Activated CD4-positive, alpha-beta memory T cell treated with anti-CD3 and anti-CD28 coated beads, Interleukin-2, amount 10 ng/mL, durations not matched to agents 7 days and 5 days (primary cell): Measurements from ENCODE around the gene COL20A1. TPM values are rescaled to one million over a fixed set of nuclear protein-coding genes. Genes with fewer than 3 reads are reported as not detected.

Experiments used
- CTCF ChIA-PET: fragments of 350-600 bp; sonication (Branson Sonifier 250); formaldehyde crosslinking; loops from one replicate; lab custom pipeline; 2021; ENCODE audit warnings: antibody characterized with exemption, inconsistent platforms; lab: Charles Lee
- POLR2A ChIA-PET: fragments of 350-600 bp; sonication (Branson Sonifier 250); formaldehyde crosslinking; loops from one replicate; lab custom pipeline; 2021; ENCODE audit warnings: antibody characterized with exemption; lab: Charles Lee
- DNase-seq: peaks from one replicate; pipeline ENCODE4 v3.0.0-alpha.2; 2020
- H3K27ac Mint-ChIP-seq: one replicate; pipeline ENCODE4 v1.8.0; 2021; ENCODE audit warnings: mild to moderate bottlenecking, mixed read lengths
- H3K27me3 Mint-ChIP-seq: one replicate; pipeline ENCODE4 v1.8.0; 2021; ENCODE audit warnings: mixed read lengths
- H3K36me3 Mint-ChIP-seq: one replicate; pipeline ENCODE4 v1.8.0; 2021; ENCODE audit warnings: low read depth, mixed read lengths
- H3K4me1 Mint-ChIP-seq: one replicate; pipeline ENCODE4 v1.8.0; 2021; ENCODE audit warnings: mixed read lengths
- H3K4me3 Mint-ChIP-seq: one replicate; pipeline ENCODE4 v1.8.0; 2021; ENCODE audit warnings: mild to moderate bottlenecking, mixed read lengths
- H3K9me3 Mint-ChIP-seq: one replicate; pipeline ENCODE4 v1.8.0; 2021; ENCODE audit warnings: mixed read lengths
- total RNA-seq, 2 experiments: library from RNA; stranded (reverse); gene quantifications; one replicate each; pipeline ENCODE4 v1.2.3, GENCODE V29; 2021

COL20A1 gene
- total RNA-seq, 2 experiments from 2014 or later, result not detected

DNA sequence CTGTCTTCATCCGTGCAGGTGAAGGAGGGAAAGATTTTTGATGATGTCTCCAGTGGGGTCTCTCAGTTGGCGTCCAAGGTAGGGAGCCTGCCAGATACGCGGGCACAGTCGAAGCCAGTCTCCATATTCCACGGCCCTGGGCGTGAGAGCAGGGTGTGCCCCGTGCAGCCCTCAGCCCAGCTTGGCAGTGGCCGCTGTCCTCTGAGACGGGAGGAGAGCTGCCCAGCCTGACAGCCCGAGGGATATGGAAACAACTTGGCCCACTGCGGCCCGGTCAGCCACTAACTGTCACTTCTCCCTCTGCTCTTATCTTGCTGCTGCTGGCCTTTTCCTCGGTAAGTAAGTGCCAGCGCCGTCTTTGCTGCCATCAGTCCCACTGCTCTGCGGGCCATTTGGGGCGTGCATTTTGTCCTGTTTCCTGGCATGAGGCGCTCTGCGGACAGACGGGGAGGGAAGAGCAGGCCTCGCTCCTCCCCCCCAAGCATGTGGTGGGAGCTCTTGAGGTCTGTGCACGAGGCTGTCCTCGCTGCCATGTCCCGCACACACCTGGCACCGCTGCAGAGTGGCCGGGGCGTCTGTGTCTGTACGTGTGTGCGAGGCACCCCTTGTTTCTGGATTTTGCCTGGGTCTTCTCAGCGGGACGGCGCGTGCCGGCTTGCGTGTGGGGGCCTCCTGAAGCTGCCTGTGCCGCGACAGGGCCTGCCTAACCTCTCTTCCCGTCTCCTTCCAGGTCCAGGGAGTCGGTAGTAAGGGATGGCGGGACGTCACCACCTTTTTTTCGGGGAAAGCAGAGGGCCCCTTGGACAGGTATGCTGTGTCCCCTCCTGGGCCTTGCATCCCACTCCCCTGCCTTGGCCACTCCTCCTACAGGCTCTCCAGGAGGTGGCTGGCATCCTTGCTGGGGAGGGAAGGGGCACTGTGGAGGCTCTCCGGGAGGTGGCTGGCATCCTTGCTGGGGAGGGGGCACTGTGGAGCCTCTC lies 7.1 kb upstream of the COL20A1 start:
- DNase-seq, result no peak
- Mint-ChIP-seq H3K4me3 (peak overlapping the region; percentile 11), H3K27me3 (no peaks in the 10 kb centered on the region), H3K9me3 (no peaks in the 10 kb centered on the region), H3K36me3 (peaks cover 3% of the 10 kb centered on the region), H3K4me1 (peaks cover 6% of the 10 kb centered on the region), H3K27ac (no peak overlapping the region)
- CTCF ChIA-PET, result no interaction called here
- POLR2A ChIA-PET, result no interaction called here

DNA sequence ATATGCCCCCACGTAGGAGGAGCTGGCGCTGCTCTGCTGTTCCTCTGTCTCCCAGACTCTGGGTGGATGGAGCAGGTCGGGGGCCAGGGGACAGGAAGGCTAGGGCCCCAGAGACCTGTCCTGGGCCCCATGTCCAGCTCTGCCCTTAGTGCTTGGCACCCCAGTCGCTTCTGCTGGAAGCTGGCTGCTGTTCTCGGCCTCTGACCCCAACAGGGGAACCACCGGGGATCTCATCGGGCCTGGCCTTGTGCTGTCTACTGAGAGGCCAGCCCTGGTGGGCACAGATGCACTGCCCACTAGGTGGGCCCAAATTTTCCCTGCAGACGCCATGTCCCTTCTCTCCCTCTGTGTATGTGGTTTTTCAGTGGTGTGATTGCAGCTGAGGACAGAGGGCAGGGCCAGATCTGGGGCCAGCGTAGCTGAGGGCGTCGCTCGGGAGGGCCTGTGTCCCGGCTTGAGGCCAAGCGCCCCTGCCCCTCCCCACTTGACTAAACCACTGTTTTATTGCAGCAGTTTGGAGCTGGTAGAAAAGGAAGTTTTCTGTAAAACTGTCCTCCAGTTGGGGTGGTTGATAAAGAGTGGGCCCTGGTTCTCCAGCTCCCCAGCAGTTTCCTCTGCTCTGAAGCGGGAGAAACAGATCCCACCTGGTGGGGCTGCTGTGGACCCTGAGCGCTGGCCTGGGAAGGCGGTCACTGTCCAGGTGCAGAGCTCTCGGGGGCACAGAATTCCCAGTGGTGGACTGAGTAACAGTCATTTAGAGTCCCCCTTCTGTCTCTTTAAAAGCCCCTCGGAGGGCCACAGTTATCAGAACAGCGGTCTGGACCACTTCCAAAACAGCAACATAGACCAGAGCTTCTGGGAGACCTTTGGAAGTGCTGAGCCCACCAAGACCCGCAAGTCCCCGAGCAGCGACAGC lies 5.9 kb upstream of the COL20A1 start:
- POLR2A ChIA-PET, result interaction anchor here (0.8 kb wide), 1 partner anchor 15 kb away, joined by 4 read pairs; the partner anchor contains the start of gene ARFGAP1
- CTCF ChIA-PET, result no interaction called here
- Mint-ChIP-seq H3K4me1 (peaks cover 6% of the 10 kb centered on the region), H3K36me3 (peaks cover 3% of the 10 kb centered on the region), H3K27ac (no peak overlapping the region), H3K9me3 (no peaks in the 10 kb centered on the region), H3K4me3 (no peak overlapping the region), H3K27me3 (no peaks in the 10 kb centered on the region)
- no peak for DNase-seq

DNA sequence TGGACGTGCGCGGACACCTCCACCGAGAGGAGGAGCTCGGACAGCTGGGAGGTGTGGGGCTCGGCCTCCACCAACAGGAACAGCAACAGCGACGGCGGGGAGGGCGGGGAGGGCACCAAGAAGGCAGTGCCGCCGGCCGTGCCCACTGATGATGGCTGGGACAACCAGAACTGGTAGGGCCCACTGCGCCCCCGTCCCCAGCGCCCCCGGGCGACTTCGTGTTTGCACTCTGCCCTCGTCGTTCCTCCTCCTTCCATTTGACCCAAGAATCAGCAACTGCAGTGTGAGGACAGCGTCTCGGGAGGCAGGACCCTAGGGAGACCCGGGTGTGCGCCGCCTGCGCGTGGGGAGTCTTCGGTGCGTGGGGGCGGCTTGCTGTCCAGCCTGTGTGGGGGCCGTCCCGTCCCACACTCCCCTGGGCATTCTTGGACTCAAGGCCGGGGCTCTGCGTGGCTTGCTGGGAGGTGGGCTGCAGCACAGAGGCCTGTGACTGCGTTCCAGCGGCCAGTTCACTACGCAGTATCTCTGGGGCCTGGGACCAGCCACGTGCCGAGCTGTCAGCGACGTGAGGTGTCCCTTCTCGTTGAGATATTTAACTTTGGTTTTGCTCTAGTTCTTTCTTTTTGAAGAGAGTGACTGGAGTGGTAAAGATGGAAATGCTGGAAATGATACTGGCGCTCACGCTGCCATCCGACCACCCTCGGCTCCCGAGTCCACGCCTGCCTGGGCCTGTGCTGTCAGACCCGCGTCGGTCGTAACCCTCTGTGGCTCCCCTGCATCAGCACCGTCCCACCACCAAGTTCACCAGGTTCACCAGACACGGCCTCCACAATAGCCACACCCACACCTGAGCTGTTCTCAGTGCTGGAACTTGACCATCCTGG lies 5.0 kb upstream of the COL20A1 start:
- no peak for DNase-seq
- Mint-ChIP-seq H3K27me3 (no peaks in the 10 kb centered on the region), H3K9me3 (no peaks in the 10 kb centered on the region), H3K4me3 (no peak overlapping the region), H3K4me1 (peaks cover 6% of the 10 kb centered on the region), H3K36me3 (peaks cover 3% of the 10 kb centered on the region), H3K27ac (no peak overlapping the region)
- CTCF ChIA-PET, result no interaction called here
- POLR2A ChIA-PET, result interaction anchor here (0.8 kb wide), 1 partner anchor 16 kb away, joined by 4 read pairs; the partner anchor contains the start of gene ARFGAP1

DNA sequence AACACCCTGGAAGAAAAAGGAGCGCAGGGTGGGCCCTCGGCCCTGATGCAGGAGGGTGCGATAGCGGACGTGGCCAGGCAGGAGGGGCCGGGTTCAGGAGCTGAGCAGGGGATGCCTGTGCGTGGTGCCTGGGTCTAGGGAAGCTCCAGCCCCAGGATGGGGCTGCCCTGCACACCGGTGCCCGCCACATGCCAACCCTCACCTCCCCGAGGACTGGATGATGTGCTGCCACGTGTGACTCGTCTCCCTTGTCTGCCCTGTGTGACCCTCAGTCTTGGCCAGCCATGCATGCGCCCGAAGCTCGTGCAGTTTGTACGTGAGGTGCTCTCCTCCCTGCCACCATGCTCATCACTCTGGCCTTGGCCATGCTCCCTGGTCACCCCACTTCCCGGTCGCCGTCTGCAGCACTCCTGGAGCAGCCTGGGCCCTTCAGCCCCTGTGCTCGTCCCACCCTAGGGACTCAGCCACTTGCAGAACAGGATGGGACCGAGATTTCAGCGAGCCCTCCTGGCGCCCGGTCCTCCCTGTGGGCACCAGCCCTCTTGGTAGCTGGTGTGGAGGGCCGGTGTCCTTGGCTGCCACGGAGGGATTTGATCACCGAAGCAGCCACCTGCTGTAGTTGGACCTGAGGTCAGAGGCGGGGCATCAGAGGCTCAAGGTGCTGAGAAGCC lies 4.3 kb upstream of the COL20A1 start:
- Mint-ChIP-seq H3K4me1 (peaks cover 5% of the 10 kb centered on the region), H3K4me3 (no peak overlapping the region), H3K9me3 (no peaks in the 10 kb centered on the region), H3K27me3 (no peaks in the 10 kb centered on the region), H3K27ac (no peak overlapping the region), H3K36me3 (peaks cover 3% of the 10 kb centered on the region)
- DNase-seq, result no peak
- POLR2A ChIA-PET, result no interaction called here
- CTCF ChIA-PET, result no interaction called here

DNA sequence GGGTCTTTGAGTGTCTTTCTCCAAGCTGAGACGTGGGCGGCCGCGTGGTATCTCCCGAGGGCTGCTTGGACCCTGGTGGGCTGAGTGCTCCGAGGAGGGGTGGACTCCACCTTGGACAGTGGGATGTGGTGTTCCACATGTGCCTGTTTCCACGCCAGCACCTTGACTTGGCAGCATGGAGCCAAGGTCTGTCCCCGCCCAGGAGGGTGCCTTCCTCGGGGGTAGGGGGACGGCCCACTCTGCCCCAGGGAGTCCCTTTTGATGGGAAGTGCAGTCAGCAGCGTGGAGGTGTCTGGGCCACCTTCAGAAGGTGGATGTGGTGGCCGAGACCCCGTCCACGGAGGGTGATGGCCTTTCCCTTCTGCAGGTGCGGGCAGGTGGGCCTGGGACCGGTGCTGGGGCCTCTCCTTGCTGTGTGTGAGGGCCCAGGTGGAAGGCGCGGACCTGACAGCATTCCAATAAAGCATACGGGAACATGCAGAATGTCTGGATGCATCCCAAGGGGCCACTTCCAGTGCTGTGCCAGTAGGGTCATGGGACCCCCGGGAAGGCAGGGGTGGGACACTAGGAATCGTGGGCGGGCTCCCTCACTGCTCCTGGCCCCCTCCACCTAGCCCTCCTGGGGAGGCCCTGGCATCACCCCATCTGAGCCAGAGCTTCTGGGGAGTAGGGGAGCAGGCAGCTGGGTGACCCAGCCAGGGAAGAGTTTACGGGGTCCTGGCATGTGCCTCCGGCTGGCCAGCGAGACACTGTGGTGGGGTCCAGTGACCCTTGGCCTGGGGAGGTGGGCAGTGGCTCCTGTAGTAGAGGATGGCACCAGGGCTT lies 3.5 kb upstream of the COL20A1 start:
- CTCF ChIA-PET, result no interaction called here
- Mint-ChIP-seq H3K27me3 (no peaks in the 10 kb centered on the region), H3K4me3 (no peak overlapping the region), H3K9me3 (no peaks in the 10 kb centered on the region), H3K27ac (no peak overlapping the region), H3K4me1 (no peaks in the 10 kb centered on the region), H3K36me3 (peaks cover 3% of the 10 kb centered on the region)
- POLR2A ChIA-PET, result no interaction called here
- DNase-seq, result no peak

DNA sequence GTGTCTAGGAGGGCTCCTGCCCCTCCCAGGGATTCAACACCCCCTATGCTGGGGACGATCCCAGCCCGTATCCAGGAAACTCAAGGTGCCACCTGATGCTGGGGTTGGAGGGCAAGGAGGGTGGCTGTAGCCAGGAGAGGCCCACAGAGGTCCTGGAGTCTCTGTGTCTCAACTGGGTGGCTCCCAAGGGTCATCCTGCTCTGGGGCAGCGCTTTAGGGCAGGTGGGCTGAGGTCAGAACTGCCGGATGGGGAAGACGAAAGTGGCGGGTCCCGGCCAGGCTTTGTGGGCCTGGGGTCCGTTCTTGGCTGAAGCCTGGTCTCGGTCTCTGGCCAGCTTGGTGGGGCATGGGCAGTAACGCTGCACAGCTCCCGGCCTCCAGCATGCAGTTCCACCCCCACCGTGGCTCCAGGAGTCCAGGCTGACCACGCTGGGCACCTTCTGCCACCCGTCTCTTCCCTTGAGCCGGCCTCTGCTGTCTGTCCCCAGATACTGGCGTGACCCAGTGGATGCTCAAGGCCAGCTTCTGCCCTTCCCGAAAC lies 2.8 kb upstream of the COL20A1 start:
- ChIA-PET CTCF (interaction anchor here (1.8 kb wide), 1 partner anchor 67 kb away, joined by 4 read pairs; no protein-coding TSS in a partner anchor), POLR2A (no interaction called here)
- Mint-ChIP-seq H3K27me3 (peaks cover 1% of the 10 kb centered on the region), H3K27ac (no peak overlapping the region), H3K4me3 (no peak overlapping the region), H3K4me1 (peaks cover 1% of the 10 kb centered on the region), H3K36me3 (peaks cover 3% of the 10 kb centered on the region), H3K9me3 (no peaks in the 10 kb centered on the region)
- no peak for DNase-seq

DNA sequence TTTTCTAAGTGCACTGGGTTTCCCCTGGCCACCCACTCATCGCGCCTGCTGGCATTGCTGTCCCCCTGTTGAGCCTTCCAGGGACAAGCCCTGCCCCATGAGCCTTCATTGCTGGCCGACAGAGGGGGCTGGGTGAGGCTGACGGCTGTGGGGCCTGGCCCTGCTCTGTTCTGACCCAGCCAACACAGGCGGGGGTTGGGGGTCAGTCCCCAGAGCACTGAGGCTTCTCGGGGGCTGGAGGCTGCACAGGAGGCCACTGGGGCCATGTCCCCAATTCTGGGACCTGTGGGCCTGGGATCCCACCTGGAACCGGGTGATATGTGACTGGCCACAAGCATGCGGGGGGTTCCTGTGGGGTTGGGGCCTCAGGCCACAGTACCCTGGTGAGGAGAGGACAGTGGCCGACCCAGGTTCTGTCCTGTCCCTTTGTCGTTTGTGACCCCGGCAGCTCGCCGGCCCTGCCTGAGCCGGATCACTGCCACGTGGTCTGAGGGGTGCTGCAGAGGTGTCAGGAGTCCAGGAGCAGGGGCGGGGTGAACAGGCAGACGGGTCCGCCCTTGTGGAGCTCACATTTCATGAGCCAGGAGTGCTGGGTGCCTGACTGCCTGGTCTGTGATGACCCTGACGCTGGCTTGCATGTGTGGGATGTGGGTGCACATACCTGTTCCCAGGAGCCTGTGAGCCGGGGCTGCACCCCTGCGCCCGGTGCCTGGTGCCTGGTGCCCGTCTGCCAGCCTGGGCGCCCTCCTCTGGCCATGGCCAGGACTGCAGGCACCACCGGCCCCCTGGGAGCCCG lies 2.1 kb upstream of the COL20A1 start:
- POLR2A ChIA-PET, result interaction anchor here (1.5 kb wide), 1 partner anchor 18 kb away, joined by 4 read pairs; the partner anchor contains the start of gene ARFGAP1
- Mint-ChIP-seq H3K4me3 (no peak overlapping the region), H3K36me3 (peaks cover 3% of the 10 kb centered on the region), H3K4me1 (peaks cover 8% of the 10 kb centered on the region), H3K27ac (no peak overlapping the region), H3K9me3 (no peaks in the 10 kb centered on the region), H3K27me3 (peaks cover 6% of the 10 kb centered on the region)
- CTCF ChIA-PET, result interaction anchor here (1.5 to 1.8 kb wide), 2 partner anchors 68 to 76 kb away, joined by 3 to 4 read pairs; no protein-coding TSS in a partner anchor
- peak; percentile 66 for DNase-seq

DNA sequence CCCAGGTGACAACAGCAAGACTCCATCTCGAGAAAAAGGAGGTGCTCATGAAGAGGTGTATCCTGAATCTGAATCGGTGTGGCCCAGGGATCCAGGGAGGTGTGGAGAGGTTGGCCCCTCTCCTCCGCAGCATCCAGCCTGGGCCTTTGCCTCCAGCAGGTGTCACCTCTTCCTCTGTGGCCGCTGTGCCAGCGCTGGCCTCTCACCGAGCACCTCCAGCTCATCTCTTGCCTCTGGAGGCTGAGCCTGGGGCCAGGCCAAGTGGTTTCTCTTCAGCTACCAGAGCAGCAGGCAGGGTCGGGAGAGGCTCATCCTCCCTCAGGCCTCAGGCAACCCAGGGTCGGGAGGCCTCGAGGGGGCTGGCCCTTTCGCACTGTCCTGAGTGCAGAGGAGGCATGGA lies 1.2 kb upstream of the COL20A1 start:
- Mint-ChIP-seq H3K27me3 (peaks cover 6% of the 10 kb centered on the region), H3K4me1 (peaks cover 8% of the 10 kb centered on the region), H3K4me3 (no peak overlapping the region), H3K27ac (no peak overlapping the region), H3K9me3 (no peaks in the 10 kb centered on the region), H3K36me3 (peaks cover 3% of the 10 kb centered on the region)
- ChIA-PET CTCF (interaction anchor here (1.5 to 1.8 kb wide), 2 partner anchors 69 to 77 kb away, joined by 3 to 4 read pairs; no protein-coding TSS in a partner anchor), POLR2A (interaction anchor here (1.5 kb wide), 1 partner anchor 19 kb away, joined by 4 read pairs; the partner anchor contains the start of gene ARFGAP1)
- DNase-seq, result no peak

DNA sequence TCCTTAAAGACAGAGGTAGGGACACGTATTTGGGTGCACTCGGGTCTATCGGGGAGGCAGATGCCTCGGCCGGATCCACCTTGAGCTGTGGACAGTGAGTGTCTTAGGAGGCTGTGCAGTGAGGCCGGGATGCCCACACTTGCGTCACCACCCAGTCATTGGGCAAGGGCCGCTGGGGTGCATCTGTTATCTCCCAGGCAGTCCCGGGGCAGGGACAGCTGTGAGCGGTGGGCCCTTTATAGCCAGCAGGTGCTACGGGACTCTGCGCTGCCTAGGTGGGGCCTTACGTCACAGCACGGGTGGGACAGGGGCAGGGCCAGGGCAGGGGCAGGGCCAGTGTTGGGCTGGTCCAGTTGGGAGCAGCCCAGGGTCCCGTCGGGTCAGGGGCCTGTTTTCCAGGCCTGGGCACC lies 689 bp upstream of the COL20A1 start:
- DNase-seq, result no peak
- peaks cover 6% of the 10 kb centered on the region for H3K27me3 Mint-ChIP-seq
- ChIA-PET POLR2A (interaction anchor here (1.5 kb wide), 1 partner anchor 20 kb away, joined by 4 read pairs; the partner anchor contains the start of gene ARFGAP1), CTCF (interaction anchor here (1.5 kb wide), 1 partner anchor 77 kb away, joined by 3 read pairs; no protein-coding TSS in a partner anchor)
- no peak overlapping the region for H3K4me3 Mint-ChIP-seq
- H3K9me3 Mint-ChIP-seq, result no peaks in the 10 kb centered on the region
- peaks cover 8% of the 10 kb centered on the region for H3K4me1 Mint-ChIP-seq
- H3K36me3 Mint-ChIP-seq, result peaks cover 3% of the 10 kb centered on the region
- no peak overlapping the region for H3K27ac Mint-ChIP-seq

DNA sequence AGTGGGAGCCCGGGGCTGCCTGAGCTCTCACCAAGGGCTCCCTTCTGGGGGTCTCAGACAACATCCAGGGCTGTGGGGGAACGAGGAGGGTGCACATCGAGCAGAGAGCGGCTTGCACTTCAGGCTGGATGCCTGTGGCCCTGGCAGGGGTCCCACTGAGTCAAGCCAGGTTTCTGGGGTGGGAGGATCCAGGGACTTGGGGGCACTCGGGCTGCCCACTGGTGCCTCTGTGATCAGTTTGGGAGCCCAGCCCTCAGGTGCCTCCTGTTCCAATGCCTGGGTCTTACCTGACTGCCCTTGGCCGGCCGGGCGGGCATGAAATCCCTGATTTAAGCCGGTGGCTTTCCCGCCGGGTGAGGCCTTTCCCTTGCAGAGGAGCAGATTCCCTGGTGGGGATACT lies 470 bp downstream of the COL20A1 start:
- Mint-ChIP-seq H3K27me3 (peaks cover 6% of the 10 kb centered on the region), H3K4me1 (peaks cover 8% of the 10 kb centered on the region), H3K9me3 (no peaks in the 10 kb centered on the region), H3K36me3 (no peaks in the 10 kb centered on the region), H3K27ac (no peak overlapping the region), H3K4me3 (no peak overlapping the region)
- no peak for DNase-seq
- ChIA-PET POLR2A (no interaction called here), CTCF (no interaction called here)
